GM21737 (cell line): ENCODE measurements around the gene HS6ST3.
"Not testable (repeated sequence)": the region's sequence is repeated elsewhere in the genome, so short reads cannot be mapped to it uniquely, and the experiment has no call there.

ENCODE experiments used
- ATAC-seq: cut with Tn5 transposase; IDR thresholded peaks from one replicate; pipeline ENCODE4 v1.9.1; 2021; ENCODE audit warnings: mild to moderate bottlenecking, moderate library complexity; ENCODE audit not compliant: unreplicated experiment

HS6ST3 gene

DNA sequence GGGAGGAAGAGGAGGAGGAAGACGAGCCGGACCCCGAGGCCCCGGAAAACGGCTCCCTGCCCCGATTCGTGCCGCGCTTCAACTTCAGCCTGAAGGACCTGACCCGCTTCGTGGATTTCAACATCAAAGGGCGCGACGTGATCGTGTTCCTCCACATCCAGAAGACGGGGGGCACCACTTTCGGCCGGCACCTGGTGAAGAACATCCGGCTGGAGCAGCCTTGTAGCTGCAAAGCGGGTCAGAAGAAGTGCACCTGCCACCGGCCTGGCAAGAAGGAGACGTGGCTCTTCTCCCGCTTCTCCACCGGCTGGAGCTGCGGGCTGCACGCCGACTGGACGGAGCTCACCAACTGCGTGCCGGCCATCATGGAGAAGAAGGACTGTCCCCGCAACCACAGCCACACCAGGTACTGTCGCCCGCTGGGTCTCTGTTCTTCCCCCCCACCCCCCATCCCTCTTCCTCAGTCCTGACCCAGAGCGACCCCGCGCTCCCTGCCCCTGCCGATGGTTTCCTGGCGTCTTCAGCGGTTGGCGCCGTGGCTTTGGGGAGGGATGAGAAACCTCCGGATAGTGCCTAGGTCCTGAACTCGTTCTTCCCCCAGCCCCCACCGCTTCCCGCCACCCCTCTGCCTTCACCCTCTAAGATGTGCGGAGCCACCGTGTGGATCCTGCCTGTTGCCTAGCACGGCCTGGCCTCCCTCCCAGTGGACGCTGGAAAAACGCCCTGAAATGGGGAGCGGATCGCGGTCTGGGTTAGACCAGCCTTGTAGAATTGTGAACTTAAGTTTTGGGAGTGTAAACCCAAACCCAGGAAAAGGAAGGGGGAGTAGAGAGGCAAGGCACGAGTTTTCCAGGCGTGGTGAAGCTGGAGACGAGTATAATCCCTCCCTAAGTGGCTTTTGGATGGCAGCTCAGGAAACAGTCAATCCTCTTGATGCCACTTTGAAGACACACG, 1.5 kb downstream of the HS6ST3 start:
- no peak for ATAC-seq

DNA sequence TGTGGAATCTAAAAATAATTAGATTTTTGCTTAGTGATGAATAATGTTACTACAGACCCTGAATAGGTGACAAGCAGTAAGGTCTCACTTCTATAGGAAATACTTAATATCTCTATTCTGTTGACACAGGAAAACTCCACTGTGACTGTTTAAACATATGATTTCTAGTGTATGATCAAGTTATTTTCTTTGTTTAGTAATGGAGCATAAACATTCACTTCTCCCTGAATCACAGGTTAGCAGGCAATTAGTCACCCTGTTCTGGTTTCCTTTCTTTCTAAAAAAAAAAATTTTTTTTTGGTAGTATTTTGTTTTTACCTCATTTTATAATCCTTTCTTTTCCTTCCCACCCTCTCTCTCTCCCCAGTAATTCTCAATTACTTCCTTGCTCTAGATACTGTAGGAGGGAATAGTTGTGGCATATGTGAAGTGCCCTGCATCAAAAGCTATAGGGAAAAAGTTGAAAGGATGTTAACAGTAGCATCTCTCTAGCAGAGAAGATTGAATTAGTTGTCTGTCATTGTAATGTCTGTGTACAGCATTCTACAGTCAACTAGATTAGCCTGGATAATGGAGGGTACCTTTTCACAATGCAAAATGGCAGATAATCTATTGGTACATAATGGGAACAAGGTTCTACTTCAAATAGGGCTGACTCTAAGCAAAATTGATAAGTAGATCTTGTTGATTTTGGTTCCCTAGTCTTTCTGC, 3.5 kb downstream of the HS6ST3 start:
- no peak for ATAC-seq

DNA sequence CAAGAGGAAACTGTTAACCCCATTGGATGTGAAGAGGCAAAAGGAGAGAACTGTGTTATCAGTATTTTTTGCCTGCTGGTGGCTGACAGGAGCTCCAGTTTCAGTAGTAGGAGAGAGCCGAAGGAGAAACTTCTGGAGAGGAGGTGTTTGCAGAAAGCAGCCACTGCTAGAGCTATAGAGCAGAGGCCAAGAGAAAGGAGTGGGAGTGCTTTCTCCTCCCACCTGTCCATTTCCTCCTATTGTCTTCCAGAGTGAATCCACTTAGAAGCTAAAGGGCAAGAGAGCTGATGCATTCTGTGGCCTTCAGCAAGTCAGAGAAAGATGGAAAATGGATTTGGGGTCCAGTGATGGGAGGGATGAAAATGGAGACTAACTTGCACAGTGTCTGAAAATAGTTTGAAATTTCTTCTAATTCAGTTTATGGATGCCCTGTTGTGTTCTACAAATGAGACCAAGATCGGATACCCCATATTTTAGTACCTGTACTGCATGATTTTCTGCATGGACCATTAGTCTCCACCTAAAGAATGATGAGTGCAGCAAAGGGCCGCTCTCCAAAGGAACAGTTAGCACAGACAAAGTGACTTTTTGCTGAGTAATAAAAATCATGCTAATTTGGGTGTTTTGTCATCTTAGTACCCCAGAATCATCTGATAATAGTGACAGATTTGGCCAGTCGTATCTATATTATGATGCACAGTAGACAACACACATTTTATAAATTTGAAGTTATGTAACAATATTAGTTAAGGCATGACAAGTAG, 10.7 kb downstream of the HS6ST3 start:
- no peak for ATAC-seq

DNA sequence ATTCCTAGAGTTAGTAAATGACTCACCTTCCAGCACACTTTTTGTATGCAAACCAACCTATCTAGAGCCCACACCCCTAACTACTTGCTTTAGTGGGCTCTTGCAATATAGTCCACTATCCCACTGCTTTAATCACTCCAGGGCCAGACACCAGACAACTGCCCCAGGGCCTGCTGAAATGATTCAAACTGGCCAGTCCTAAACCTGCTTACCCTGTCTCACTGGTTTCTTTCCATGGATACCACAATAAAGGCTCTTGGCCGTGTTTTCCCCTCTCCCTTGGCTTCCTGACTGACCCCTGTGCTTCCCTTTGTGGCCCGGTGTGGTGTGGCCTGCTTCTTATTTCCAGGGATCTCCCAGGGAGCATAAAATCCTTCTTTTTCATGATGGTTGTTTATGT, 14.6 kb downstream of the HS6ST3 start:
- no peak for ATAC-seq

DNA sequence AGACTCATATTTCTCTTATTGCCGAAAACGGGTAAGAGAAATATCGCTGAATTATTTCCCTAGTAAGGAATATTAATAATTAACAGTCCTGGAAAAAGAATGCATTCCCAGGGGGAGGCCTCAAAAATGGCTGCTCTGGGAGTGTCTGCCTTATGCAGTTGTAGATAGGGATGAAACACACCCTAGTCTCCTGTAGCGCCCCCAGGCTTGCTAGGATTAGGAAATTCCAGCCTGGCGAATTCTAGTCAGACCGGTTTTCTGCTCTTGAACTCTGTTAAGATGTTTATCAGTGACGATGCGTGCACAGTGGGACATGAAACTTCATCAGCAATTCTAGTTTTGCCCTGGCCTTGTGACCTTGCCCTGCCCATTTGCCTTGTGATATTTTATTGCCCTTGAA, 18.2 kb downstream of the HS6ST3 start:
- not testable (repeated sequence) for ATAC-seq

DNA sequence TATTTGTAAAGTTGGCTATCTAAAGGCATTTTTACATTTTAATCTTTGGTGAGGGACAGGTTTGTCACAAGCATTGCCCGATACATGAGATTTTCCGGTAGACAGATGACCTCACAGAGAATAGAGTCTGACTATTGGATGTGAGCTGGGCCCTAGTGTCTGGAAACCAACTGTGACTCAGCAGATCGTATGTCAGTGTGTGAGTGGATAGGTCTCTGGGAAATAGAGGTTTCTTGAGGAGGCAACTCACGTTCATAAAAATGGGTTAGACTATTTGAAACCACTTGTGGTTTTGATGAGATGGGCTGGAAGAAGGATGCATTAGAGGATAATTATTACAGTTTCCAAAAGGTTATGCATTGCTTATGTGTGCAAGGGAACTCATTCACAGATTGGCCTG, 19.2 kb downstream of the HS6ST3 start:
- ATAC-seq: no peak

DNA sequence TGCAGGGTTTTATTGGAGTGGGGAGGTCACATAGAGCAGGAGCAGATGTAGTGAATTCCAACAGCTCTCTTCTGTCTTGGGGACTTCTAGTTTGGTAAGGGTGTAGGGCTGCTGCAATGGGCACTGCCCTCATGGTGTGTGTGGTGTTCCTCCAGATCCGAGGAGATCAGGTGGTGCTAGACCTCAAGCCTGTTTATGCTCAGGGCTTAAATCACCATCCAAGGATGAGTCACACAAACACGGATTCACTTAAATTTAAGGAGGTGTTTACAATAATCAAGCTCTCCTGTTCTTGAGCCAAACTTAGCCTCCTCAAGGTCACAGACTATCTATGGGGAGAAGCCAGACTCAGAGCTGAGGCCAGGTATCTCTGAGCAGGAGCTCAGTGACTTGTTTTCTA, 23.0 kb downstream of the HS6ST3 start:
- no peak for ATAC-seq

DNA sequence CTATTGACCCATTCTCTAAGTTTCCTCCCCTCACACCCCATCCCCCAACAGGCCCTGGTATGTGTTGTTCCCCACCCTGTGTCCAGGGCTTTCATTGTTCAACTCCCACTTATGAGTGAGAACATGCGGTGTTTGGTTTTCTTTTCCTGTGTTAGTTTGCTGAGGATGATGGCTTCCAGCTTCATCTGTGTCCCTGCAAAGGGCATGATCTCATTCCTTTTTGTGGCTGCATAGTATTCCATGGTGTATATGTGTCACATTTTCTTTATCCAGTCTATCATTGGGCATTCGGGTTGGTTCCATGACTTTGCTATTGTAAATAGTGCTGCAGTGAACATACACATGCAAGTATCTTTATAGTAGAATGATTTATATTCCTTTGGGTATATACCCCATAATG, 25.5 kb downstream of the HS6ST3 start:
- not testable (repeated sequence) for ATAC-seq

DNA sequence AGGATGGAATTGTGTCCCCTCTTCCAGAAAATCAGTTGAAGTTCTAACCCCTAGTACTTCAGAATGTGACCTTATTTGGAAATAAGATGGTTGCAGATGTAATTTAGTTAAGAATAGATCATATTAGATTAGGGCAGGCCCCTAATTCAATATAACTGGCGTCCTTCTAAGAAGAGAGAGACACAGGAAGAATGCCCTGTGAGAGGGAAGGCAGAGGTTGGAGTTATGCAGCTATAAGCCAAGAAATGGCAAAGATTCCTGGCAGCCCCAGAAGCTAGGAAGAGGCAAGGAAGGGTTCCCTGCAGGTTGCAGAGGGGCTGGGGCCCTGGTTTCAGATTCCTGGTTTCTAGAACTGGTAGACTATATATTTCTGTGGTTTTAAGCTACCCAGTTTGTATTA, 30.0 kb downstream of the HS6ST3 start:
- no peak for ATAC-seq

DNA sequence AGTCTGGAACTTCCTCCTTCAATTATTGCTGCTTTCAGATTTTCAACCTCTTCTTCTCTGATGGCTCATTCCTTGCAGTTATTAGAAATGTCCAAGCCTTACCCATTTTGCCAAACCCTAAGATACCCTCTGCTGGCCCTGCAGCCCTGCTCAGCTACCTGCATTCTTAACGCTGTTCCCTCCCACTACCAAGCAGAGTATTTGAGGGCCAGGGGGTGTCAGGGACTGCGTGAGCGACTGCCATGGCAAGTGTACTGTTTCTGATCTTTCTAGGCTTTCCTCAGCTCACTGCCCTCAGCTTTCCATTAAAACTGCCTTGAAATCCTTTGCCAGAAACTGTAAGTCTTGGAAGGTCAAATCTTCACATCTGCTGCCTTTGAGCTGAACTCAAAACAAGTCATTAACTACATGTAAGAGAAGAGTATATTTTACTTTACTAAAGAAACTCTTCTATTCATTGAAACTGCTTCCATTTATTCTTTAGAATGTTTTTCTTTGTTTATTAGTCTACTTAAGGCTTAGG, 41.0 kb downstream of the HS6ST3 start:
- ATAC-seq: no peak

DNA sequence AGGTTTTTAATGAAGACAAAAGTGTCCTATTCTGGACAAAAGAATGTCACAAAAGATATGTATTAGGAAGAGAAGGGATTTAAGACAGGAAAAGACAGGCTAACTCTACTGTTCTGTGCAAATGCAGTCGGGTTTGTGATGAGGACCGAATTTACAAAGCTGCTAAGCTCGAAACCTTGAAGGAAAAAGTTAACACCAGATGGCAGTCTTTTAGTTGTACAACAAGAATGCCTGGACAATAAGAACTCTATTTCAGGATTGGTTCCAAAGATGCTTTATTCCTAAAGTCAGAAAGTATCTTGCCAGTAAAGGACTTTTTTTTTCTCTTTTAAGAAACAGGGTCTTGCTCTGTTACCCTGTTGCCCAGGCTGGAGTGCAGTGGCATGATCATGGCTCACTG, 51.1 kb downstream of the HS6ST3 start:
- no peak for ATAC-seq

DNA sequence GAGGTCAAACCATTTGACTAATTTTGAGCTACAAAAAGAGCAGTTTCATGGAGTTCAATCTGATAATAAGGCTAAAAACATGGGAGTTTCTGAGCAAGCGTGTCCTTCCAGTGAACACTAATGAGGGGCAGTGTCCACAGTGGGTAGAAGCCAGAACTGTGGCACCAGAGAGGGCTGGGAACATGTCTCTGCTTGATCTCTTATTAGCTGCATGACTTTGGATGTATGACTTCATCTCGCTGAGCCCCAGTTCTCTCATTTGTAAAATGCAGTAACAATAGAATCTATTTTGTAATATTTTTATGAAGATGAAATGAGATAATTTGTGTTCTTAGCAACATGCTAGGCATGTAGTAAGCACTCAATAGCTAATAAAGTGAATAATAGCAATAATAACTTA, 69.8 kb downstream of the HS6ST3 start:
- no peak for ATAC-seq

DNA sequence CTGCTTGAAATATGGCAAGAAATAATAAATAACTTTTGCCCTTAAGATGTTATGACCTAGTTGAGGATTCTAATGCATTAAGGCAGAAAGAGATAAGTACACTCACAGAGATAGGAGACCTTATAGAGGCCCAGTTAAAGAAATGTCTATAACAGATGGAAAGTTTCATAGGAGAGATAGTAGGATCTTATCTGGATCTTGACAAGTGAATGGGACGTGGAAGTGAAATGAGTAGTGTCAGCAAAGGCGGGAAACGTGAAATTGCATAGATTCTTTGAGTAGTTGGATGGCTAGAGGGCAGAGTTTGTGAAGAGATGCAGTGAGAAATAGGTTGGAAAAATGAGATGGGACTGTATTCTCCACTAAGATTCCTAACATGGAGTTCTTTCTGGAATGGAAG, 71.2 kb downstream of the HS6ST3 start:
- ATAC-seq: no peak

DNA sequence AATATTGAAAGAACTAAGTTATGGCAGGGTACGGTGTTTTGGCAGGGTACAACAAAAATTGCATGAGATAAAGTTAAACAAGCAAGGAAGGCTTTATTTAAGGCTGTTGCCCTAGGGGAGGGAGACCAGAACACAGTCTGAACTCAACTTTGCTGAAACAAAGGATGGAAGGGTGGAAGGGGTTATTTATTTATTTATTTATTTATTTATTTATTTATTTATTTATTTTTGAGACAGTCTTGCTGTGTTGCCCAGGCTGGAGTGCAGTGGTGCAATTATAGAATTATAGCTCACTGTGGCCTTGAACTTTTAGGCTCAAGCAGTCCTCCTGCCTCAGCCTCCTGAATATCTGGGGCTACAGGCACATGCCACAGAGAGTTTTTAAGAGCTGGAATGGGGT, 75.9 kb downstream of the HS6ST3 start:
- no peak for ATAC-seq

DNA sequence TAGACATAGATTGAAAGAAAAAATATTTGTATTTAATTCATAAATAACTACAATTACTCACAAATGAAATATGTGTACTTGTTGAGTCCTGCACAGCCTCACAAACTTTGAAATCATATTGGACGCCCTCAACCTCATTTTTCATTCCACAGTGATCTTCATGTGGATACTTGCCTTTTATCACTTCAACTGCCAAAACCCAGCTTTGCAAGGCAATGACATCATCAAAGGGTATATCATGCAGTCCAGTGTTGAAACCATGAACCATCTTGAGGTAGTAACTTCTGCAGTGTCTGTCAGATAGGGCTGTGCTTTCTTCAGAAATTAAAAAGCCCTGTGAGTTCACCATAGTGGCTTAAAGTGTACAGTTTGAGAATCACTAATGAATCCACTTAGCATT, 82.2 kb downstream of the HS6ST3 start:
- ATAC-seq: no peak

DNA sequence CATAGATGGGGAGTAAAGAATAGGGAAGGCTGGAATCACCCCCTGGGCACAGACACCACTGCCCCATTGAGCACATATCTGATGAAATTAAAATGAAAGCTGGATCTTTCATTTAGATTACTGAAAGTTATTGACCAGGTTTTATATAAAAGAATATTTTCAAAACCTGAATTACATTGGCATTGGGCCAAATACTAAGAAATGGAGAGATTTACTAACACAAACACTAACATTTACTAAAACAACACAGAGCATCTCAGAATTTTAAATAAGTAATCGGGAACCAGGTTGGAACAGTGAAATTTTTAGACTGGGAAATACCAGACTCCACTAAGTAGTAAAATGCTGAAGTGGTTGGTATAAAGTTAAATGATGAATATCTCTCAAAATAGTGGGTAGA, 88.9 kb downstream of the HS6ST3 start:
- no peak for ATAC-seq

DNA sequence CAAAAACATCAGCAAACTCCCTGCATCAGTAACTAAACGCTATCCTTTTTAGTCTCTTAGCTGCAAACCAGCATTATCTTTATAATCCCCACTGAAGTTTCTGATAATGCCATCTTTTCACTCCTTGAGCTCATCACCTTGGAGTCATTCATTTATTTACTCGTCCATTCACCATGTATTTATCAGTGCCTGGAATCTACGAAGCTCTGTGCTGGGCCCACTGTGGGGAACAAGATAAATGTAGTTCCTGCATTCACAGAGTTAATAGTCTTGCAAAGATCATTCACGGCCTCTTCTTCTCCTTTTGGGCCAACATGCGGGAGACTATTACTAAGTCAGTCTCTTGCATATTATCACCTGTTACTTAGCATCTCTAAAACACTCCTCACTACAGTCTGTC, 89.4 kb downstream of the HS6ST3 start:
- no peak for ATAC-seq

DNA sequence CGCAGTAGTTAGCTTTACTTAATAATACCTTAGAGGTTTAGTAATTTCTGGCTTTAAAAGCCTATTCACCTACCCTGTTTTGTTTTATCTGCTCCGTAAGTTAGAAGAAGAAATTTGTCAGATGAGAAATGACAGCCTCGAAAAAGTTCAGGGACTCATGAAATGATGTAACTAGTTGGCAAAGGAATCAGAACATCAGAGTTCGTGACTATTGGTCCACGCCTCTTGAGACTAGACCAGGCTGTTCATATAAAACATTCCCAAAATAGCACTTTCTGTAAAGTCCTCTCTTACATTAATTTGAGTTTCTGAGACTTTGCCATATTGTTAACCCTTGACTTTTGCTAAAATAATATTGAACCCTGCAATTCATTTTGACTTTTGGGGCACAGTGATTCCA, 92.0 kb downstream of the HS6ST3 start:
- ATAC-seq: no peak

DNA sequence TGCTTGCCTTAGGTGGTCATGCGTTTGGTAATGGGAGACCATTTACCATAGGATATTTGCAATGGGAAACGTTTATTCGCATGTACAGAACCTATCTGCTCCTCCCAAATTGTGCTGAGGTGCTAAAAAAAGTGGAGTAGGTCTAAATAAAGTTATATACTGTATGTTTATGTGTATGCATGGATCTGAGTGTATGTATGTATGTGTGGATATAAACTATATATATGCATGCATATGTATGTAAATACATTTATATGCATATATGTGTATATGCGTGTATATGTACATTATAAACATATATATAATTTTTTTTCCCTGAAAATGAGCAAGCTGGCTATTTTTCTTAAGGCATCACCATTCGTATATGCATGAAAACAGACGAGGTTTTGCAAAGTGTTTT, 95.9 kb downstream of the HS6ST3 start:
- no peak for ATAC-seq

DNA sequence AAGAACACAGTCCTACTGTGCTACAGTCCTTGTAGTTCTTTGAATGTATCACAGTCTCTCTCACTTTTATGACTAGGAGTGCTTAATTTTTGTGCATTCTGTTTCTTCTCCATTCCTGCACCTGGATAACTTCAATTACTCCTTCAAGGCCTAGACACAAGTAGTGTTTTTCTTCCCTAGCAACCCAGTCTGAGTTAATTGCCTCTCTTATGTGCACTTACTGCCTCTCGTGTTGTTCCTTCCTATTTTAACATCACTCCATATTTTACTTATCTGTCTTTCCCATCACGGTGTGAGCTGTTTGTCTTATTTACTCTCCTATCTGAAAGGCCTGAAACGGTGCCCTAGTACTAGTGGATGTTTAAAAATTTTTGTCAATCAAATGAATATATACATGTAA, 101.5 kb downstream of the HS6ST3 start:
- no peak for ATAC-seq

DNA sequence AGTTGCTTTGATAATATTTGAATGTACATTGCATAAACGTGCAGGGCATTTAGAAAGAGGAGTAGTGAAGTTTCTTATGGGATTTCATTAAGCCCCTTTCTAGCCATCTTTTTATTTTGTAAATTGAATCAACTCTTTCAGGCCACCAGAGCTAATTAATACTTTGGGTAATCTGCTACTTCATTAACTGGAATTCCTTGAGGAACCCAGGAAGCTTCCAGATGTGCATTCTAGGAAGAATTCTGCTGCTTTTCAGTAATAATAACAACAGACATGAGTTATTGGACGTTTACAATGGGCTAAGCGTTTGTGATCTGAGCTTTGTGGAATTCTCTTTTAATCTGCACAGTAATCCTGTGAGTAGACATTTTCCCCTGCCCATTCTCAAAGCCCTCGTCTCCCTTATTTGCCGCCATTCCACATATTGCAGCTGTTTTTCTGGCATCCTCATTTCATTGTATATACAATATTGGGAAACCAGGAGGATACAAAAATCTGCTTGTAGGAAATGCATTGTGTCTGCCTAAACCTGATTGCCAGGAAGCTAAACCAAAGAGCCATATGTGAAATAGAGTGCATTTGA, 103.9 kb downstream of the HS6ST3 start:
- no peak for ATAC-seq
